ENCODE measurements around the gene RBMS1. TPM values are rescaled to one million over a fixed set of nuclear protein-coding genes. Genes with fewer than 3 reads are reported as not detected.

The RBMS1 gene
- total RNA-seq, 3 donors from 2014 or later (not counting 1 experiment from before 2014, with no cell fraction given), result 111 to 167 (median 132) TPM

DNA sequence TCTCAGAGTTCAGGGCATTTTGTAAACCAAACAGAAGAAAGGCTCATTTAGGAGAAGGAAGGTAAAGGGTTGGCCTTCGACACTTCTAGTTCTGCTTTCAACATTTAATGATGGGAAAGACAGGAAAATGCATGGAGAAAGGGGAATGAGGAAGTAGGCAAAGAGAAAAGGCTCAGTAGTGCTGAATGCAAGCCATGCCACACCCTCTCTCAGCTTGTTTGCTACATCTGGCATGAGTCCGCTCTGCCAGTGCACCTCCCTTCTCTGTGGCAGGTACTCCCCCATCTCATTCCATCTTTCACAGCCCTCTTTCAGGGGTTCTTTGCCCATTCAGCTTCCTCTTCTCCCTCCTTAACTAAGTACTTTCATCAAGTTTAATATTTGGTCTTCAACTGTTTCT lies 172.6 kb downstream of the RBMS1 start:
- Histone ChIP-seq H3K27ac (ENCODE audit: low read length) (no peak overlapping the region), H3K36me3 (ENCODE audit: control insufficient read depth, insufficient read depth, low read length) (peaks cover 13% of the 10 kb centered on the region), H3K4me1 (ENCODE audit: control insufficient read depth, insufficient read depth, low read length) (peaks cover 15% of the 10 kb centered on the region), H3K9me3 (ENCODE audit: control insufficient read depth, insufficient read depth, low read length) (no peaks in the 10 kb centered on the region), H3K4me3 (ENCODE audit: low read length) (no peak overlapping the region), H3K27me3 (ENCODE audit: control insufficient read depth, insufficient read depth, low read length) (no peaks in the 10 kb centered on the region)
- Mint-ChIP-seq H3K4me3 (no peak overlapping the region), H3K9me3 (no peaks in the 10 kb centered on the region), H3K36me3 (no peaks in the 10 kb centered on the region), H3K27me3 (ENCODE audit: low read depth in 2 of 2) (no peaks in the 10 kb centered on the region), H3K4me1 (peaks cover 68 to 77% of the 10 kb centered on the region in 2 donors), H3K27ac (peak overlapping the region in 1 of 2 donors; percentile 2)
- no peak for ATAC-seq
- TF ChIP-seq, protein P1, sequence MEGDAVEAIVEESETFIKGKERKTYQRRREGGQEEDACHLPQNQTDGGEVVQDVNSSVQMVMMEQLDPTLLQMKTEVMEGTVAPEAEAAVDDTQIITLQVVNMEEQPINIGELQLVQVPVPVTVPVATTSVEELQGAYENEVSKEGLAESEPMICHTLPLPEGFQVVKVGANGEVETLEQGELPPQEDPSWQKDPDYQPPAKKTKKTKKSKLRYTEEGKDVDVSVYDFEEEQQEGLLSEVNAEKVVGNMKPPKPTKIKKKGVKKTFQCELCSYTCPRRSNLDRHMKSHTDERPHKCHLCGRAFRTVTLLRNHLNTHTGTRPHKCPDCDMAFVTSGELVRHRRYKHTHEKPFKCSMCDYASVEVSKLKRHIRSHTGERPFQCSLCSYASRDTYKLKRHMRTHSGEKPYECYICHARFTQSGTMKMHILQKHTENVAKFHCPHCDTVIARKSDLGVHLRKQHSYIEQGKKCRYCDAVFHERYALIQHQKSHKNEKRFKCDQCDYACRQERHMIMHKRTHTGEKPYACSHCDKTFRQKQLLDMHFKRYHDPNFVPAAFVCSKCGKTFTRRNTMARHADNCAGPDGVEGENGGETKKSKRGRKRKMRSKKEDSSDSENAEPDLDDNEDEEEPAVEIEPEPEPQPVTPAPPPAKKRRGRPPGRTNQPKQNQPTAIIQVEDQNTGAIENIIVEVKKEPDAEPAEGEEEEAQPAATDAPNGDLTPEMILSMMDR (IDR thresholded peaks at IDR 0.05), result no peak
- no peak for DNase-seq
- WGBS (ENCODE audit: insufficient coverage), result 94% methylated on average over 2 of the region's 2 CpGs
- intact Hi-C loops (cut with micrococcal nuclease), result loop anchor here (10.0 kb wide), 2 partner anchors 174 to 744 kb away; partner anchors contain the start of gene RBMS1

DNA sequence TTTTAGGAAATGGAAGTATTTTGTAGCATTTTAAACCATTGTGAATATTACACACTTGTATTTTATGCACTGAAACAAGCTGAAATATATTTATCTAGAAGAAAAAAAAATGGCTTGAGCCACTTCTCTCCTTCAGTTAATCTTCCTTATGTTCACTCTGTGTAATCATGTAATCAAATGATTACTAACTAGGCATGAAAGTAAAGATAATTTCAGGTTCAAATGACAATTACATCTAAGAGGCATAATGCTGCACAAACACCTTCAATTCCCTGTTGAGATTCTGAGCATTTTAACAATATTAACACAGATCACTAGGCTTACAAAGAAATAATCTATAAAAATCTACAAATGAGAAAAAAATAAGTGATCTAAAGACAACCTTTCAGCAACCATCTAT lies 173.9 kb downstream of the RBMS1 start:
- Histone ChIP-seq H3K27me3 (ENCODE audit: control insufficient read depth, insufficient read depth, low read length) (no peaks in the 10 kb centered on the region), H3K9me3 (ENCODE audit: control insufficient read depth, insufficient read depth, low read length) (no peaks in the 10 kb centered on the region), H3K4me1 (ENCODE audit: control insufficient read depth, insufficient read depth, low read length) (peaks cover 15% of the 10 kb centered on the region), H3K36me3 (ENCODE audit: control insufficient read depth, insufficient read depth, low read length) (peaks cover 20% of the 10 kb centered on the region), H3K27ac (ENCODE audit: low read length) (no peak overlapping the region), H3K4me3 (ENCODE audit: low read length) (no peak overlapping the region)
- Mint-ChIP-seq H3K27me3 (ENCODE audit: low read depth in 2 of 2) (no peaks in the 10 kb centered on the region), H3K4me1 (peaks cover 67 to 75% of the 10 kb centered on the region in 2 donors), H3K36me3 (no peaks in the 10 kb centered on the region), H3K9me3 (no peaks in the 10 kb centered on the region), H3K27ac (no peak overlapping the region), H3K4me3 (no peak overlapping the region)
- ATAC-seq (no peak), DNase-seq (no peak)
- intact Hi-C loops (cut with micrococcal nuclease), result loop anchor here (10.0 kb wide), 2 partner anchors 175 to 745 kb away; partner anchors contain the start of gene RBMS1
- TF ChIP-seq, protein P1 (IDR thresholded peaks at IDR 0.05), result no peak

DNA sequence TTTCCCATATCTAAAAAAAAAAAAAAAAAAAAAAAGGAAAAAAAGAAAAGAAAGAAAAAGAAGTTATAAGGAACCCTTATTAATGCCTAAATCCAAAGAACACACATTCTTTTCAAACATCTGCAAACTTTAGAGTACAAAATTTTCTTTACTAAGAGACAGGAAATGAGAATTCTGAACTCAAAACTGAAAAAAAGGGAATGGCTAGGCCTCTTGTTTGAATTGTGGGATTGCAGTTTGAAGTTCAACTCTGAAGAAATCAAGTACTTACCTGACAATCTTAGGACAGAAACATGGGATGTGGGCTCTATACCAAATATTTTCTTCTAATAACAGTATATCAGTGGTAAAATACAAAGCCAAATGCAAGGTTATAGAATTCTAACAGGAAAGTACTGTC lies 175.4 kb downstream of the RBMS1 start:
- Histone ChIP-seq H3K4me3 (ENCODE audit: low read length) (no peak overlapping the region), H3K36me3 (ENCODE audit: control insufficient read depth, insufficient read depth, low read length) (peaks cover 20% of the 10 kb centered on the region), H3K27ac (ENCODE audit: low read length) (no peak overlapping the region), H3K27me3 (ENCODE audit: control insufficient read depth, insufficient read depth, low read length) (no peaks in the 10 kb centered on the region), H3K4me1 (ENCODE audit: control insufficient read depth, insufficient read depth, low read length) (peaks cover 12% of the 10 kb centered on the region), H3K9me3 (ENCODE audit: control insufficient read depth, insufficient read depth, low read length) (no peaks in the 10 kb centered on the region)
- Mint-ChIP-seq H3K4me1 (peaks cover 70 to 79% of the 10 kb centered on the region in 2 donors), H3K27ac (no peak overlapping the region), H3K27me3 (ENCODE audit: low read depth in 2 of 2) (no peaks in the 10 kb centered on the region), H3K9me3 (no peaks in the 10 kb centered on the region), H3K36me3 (no peaks in the 10 kb centered on the region), H3K4me3 (no peak overlapping the region)
- TF ChIP-seq, protein P1 (IDR thresholded peaks at IDR 0.05), result no peak
- intact Hi-C loops (cut with micrococcal nuclease), result no loop called here
- ATAC-seq (no peak), DNase-seq (no peak)
